ENCODE data around the gene U2AF1L4.

DNA sequence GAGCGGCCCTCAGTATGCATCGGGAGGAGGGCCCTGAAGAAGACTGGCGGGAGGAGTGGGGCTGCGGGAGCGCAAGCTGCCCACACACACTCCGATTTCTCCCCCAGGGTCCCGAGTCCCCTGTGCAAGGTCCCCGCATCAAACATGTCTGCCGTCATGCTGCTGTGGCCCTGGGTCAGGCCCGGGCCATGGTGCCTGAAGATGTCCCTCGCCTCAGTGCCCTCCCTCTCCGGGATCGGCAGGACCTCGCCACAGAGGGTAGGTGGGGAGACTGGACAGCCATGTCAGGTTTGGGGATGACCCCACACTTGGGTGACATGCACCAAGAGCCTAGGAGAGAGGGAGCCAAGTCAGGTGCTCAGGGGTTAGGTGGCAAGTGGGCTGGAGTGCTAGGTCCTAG, 22.8 kb downstream of the U2AF1L4 start:
- no peak for TF ChIP-seq RAD21 (conservative IDR thresholded peaks at IDR 0.05)
- TF ChIP-seq TAF1 (IDR thresholded peaks at IDR 0.05; ENCODE audit: low read depth), result no peak
- no peak for TF ChIP-seq POLR2AphosphoS5 (IDR thresholded peaks at IDR 0.05)
